ENCODE data around the gene MED31. TPM values are rescaled to one million over a fixed set of nuclear protein-coding genes. Genes with fewer than 3 reads are reported as not detected.

Gene MED31

Small RNA genes within 50 kb of the gene (small RNA-seq; reads per million reads assigned to genes)
- gene MIR4520-1 (ENCODE audit: insufficient read depth) (1.2 reads per million), gene RNA5SP435 (ENCODE audit: insufficient read depth) (not detected)
